Neural crest cell (in vitro differentiated cells): ENCODE data around the gene PRKCB. TPM values are rescaled to one million over a fixed set of nuclear protein-coding genes. Genes with fewer than 3 reads are reported as not detected.

Experiments used
- DNase-seq: peaks from one replicate; pipeline ENCODE4 v3.0.0; 2021; ENCODE audit warnings: low read depth, mixed read lengths, low spot score
- H3K27ac Mint-ChIP-seq: one replicate; pipeline ENCODE4 v1.8.0; 2021; ENCODE audit warnings: mild to moderate bottlenecking, mixed read lengths; ENCODE audit not compliant: unreplicated experiment
- H3K27me3 Mint-ChIP-seq: 2 replicates; pipeline ENCODE4 v1.8.0; 2021; ENCODE audit warnings: low read depth, mild to moderate bottlenecking, mixed read lengths
- H3K36me3 Mint-ChIP-seq: 2 replicates; pipeline ENCODE4 v1.8.0; 2021; ENCODE audit warnings: low read depth, mild to moderate bottlenecking, mixed read lengths
- H3K4me1 Mint-ChIP-seq: 2 replicates; pipeline ENCODE4 v1.8.0; 2021; ENCODE audit warnings: mixed read lengths
- H3K4me3 Mint-ChIP-seq: one replicate; pipeline ENCODE4 v1.8.0; 2021; ENCODE audit warnings: mild to moderate bottlenecking, mixed read lengths
- H3K9me3 Mint-ChIP-seq: 2 replicates; pipeline ENCODE4 v1.8.0; 2021; ENCODE audit warnings: mixed read lengths
- CTCF ChIP-seq: fragments of 200-600 bp; sonication (generic); conservative IDR thresholded peaks from 2 replicates; pipeline ENCODE4 v1.5.0; 2021; ENCODE audit warnings: antibody characterized with exemption, mild to moderate bottlenecking
- total RNA-seq: library from RNA; stranded (reverse); gene quantifications from 2 replicates; pipeline ENCODE4 v1.2.1, GENCODE V29; 2021

PRKCB gene
- total RNA-seq, 1 donor from 2014 or later: 0.77 TPM

GRCh38 chr16:23801378-23801777, 34.4 kb upstream of the PRKCB start:
- Mint-ChIP-seq H3K27me3 (peaks cover 21% of the 10 kb centered on the region), H3K36me3 (no peaks in the 10 kb centered on the region), H3K4me1 (no peaks in the 10 kb centered on the region), H3K9me3 (no peaks in the 10 kb centered on the region), H3K4me3 (no peak overlapping the region), H3K27ac (no peak overlapping the region)
- TF ChIP-seq CTCF: peak; percentile 71
- DNase-seq: peak; percentile 70

- H3K27ac Mint-ChIP-seq: no peak overlapping the region
- no peaks in the 10 kb centered on the region for H3K9me3 Mint-ChIP-seq
- peaks cover 27% of the 10 kb centered on the region for H3K27me3 Mint-ChIP-seq
- no peak for DNase-seq
- no peak for TF ChIP-seq CTCF
- no peaks in the 10 kb centered on the region for H3K36me3 Mint-ChIP-seq
- no peak overlapping the region for H3K4me3 Mint-ChIP-seq
- no peaks in the 10 kb centered on the region for H3K4me1 Mint-ChIP-seq
Observed at GRCh38 chr16:23802776-23803175, 33.0 kb upstream of the PRKCB start.

DNA sequence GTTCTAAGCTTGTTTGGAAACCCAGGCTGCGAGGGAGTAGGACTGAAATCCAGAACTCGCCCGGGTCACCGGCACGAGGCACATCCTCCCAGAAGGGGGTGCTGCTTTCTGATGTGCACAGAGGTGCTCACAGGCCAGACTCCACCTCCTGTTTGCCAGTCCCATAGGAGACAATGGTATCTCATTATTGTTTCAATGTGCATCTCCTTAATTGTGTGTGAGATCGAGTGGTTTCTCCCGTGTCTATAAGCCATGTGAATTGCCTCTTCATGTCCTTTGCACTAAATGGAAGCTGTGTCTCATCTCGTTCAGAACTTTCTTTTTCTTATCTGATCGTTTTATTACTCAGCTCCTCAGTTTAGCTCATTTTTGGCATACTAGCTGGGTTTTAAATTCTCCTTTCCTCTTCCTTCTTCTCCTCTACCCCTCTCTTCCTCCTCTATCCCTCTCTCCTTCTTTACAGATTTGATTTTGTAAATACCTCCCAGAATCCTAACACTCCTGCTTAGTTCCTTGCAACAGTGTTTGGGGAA, 32.1 kb upstream of the PRKCB start:
- H3K4me3 Mint-ChIP-seq: no peak overlapping the region
- H3K4me1 Mint-ChIP-seq: no peaks in the 10 kb centered on the region
- peak; percentile 40 for DNase-seq
- H3K36me3 Mint-ChIP-seq: no peaks in the 10 kb centered on the region
- no peaks in the 10 kb centered on the region for H3K9me3 Mint-ChIP-seq
- no peak overlapping the region for H3K27ac Mint-ChIP-seq
- peak; percentile 48 for TF ChIP-seq CTCF
- peaks cover 30% of the 10 kb centered on the region for H3K27me3 Mint-ChIP-seq

DNA sequence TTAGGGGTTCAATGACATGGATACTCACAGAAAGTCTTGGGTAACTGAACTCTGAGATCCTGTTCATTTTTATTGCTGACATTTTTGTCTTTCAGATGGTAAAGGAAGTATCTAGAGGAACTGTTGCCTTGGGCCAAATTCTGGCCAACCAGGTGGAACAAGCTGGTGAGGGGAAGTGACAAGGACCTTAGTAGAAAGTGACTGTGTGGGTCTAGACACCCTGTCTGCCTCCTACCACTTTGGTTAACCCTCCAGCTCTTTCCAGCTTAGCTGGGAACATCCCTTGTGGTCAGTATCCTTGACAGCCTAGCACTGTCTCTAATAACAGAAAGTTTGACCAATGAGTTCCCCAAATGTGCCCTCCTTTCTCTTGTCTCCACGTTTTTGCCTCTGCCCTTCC, 28.8 kb upstream of the PRKCB start:
- H3K27ac Mint-ChIP-seq: no peak overlapping the region
- H3K4me3 Mint-ChIP-seq: no peak overlapping the region
- no peaks in the 10 kb centered on the region for H3K4me1 Mint-ChIP-seq
- no peak for TF ChIP-seq CTCF
- no peaks in the 10 kb centered on the region for H3K36me3 Mint-ChIP-seq
- no peak for DNase-seq
- peaks cover 51% of the 10 kb centered on the region for H3K27me3 Mint-ChIP-seq
- H3K9me3 Mint-ChIP-seq: no peaks in the 10 kb centered on the region

GRCh38 chr16:23821467-23821866, 14.3 kb upstream of the PRKCB start:
- DNase-seq: no peak
- peaks cover 41% of the 10 kb centered on the region for H3K27me3 Mint-ChIP-seq
- no peaks in the 10 kb centered on the region for H3K36me3 Mint-ChIP-seq
- no peak overlapping the region for H3K4me3 Mint-ChIP-seq
- H3K4me1 Mint-ChIP-seq: peaks cover 7% of the 10 kb centered on the region
- no peak for TF ChIP-seq CTCF
- no peak overlapping the region for H3K27ac Mint-ChIP-seq
- H3K9me3 Mint-ChIP-seq: peaks cover 3% of the 10 kb centered on the region
